HL-60/S4 treated with retinoic acid at 250 ng/mL for 4 days and 3 days (cell line): Measurements from ENCODE around the gene CHST10.
"Not testable (repeated sequence)": the region's sequence is repeated elsewhere in the genome, so short reads cannot be mapped to it uniquely, and the experiment has no call there.

Experiments
- in situ Hi-C: fragments of 300-500 bp; cut with MboI; formaldehyde crosslinking; loops from 2 replicates; pipeline ENCODE4 v1.7.0; 2022; ENCODE audit warnings: low sequenced_read_pairs

The CHST10 gene

GRCh38 chr2:100345144-100345543 is 72.3 kb downstream of the CHST10 start:
- in situ Hi-C loops = not testable (repeated sequence)

GRCh38 chr2:100344433-100344832 is 73.0 kb downstream of the CHST10 start:
- in situ Hi-C loops = no loop called here

DNA sequence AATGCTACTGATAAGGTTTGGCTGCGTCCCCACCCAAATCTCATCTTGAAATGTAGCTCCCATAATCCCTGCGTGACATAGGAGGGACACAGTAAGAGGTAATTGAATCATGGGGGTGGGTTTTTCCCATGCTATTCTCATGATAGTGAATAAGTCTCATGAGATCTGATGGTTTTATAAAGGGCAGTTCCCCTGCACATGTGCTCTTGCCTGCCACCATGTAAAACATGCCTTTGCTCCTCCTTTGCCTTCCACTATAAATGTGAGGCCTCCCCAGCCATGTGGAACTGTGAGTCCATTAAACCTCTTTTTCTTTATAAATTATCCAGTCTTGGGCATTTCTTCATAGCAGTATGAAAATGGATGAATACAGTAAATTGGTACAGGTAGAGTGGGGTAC is 75.0 kb downstream of the CHST10 start:
- in situ Hi-C loops = not testable (repeated sequence)
